Motor neuron (in vitro differentiated cells): ENCODE results near the gene CFAP58. TPM values are rescaled to one million over a fixed set of nuclear protein-coding genes. Genes with fewer than 3 reads are reported as not detected.

ENCODE experiments used
- ATAC-seq, 8 experiments: fragments of 200-7000 bp; cut with Tn5 transposase; replicated peaks in 6 of 8; 2 replicates each; pipeline ENCODE4 v1.8.0; 2021; ENCODE audit warnings: mild to moderate bottlenecking in 8 of 8, moderate library complexity in 8 of 8
- H3K27ac ChIP-seq, 2 donors: fragments of 250-450 bp; sonication (Bioruptor Pico); 2 replicates each; pipeline ENCODE4 v1.9.0; 2021; ENCODE audit warnings: antibody characterized with exemption in 2 of 2, mild to moderate bottlenecking in 2 of 2, moderate library complexity in 1 of 2
- H3K4me1 ChIP-seq, 2 donors: fragments of 250-450 bp; sonication (Bioruptor Pico); replicated peaks in 1 of 2; 2 replicates each; pipeline ENCODE4 v1.6.1; 2021; ENCODE audit warnings: antibody characterized with exemption in 2 of 2, mild to moderate bottlenecking in 2 of 2, moderate library complexity in 1 of 2
- H3K4me3 ChIP-seq, 5 donors: fragments of 250-450 bp; sonication (Bioruptor Pico); 2 replicates each; pipeline ENCODE4 v1.9.0; 2021; ENCODE audit warnings: antibody characterized with exemption in 5 of 5, mild to moderate bottlenecking in 5 of 5, moderate library complexity in 4 of 5
- WGBS, 10 experiments: fragments of 450-650 bp; shearing (Covaris generic); methylation state at CpG; one replicate each; pipeline ENCODE4 v1.0.0; 2022; 5-methylcytosine and 5-hydroxymethylcytosine counted together
- in situ Hi-C, 9 experiments: fragments of 400-800 bp; cut with MboI; loops; one replicate each; pipeline ENCODE4 v1.15.0; 2021; ENCODE audit warnings: low sequenced_read_pairs in 9 of 9, low pct_unique_long_range_greater_than_20kb in 2 of 9; ENCODE audit not compliant: unreplicated experiment in 9 of 9
- total RNA-seq, 8 experiments: library from RNA; unstranded; fragments of 300-600 nt; gene quantifications; 2 replicates each; pipeline versions ENCODE4 v1.2.3 to v1.2.4, GENCODE V29; 2022

CFAP58 gene
- total RNA-seq, 8 experiments from 2014 or later, result 0.58 to 1.8 (median 1.3) TPM

- no peak overlapping the region for H3K4me3 ChIP-seq
- ATAC-seq, result no peak
- WGBS, 10 experiments, result 38 to 100% (median 93%) methylated on average over 1 to 13 of the region's 28 CpGs; no CpG with 5 or more reads in 1 of the 10 experiments
- H3K4me1 ChIP-seq, result peaks cover 59 to 74% of the 10 kb centered on the region in 2 donors
- in situ Hi-C loops, result no loop called here
- H3K27ac ChIP-seq, result no peak overlapping the region
Measured at GRCh38 chr10:104325436-104326435, 27.9 kb upstream of the CFAP58 start.

- Histone ChIP-seq H3K27ac (peak overlapping the region; percentile 90 to 97), H3K4me1 (peaks cover 64 to 74% of the 10 kb centered on the region in 2 donors), H3K4me3 (peak overlapping the region in 4 of 5 donors; percentile 22 to 37 (median 32))
- WGBS, 10 experiments, result 69 to 94% (median 85%) methylated on average over 2 to 5 of the region's 9 CpGs; no CpG with 5 or more reads in 5 of the 10 experiments
- in situ Hi-C loops, result no loop called here
- ATAC-seq, result no peak
Measured at GRCh38 chr10:104326991-104327610, 26.5 kb upstream of the CFAP58 start.

GRCh38 chr10:104327745-104328645 lies 25.6 kb upstream of the CFAP58 start:
- WGBS, 10 experiments, result 0 to 48% (median 6%) methylated on average over 1 to 5 of the region's 20 CpGs; no CpG with 5 or more reads in 2 of the 10 experiments
- Histone ChIP-seq H3K4me1 (peaks cover 70 to 74% of the 10 kb centered on the region in 2 donors), H3K27ac (peak overlapping the region; percentile 90 to 97), H3K4me3 (peak overlapping the region; percentile 21 to 37 (median 30))
- in situ Hi-C loops, result no loop called here
- ATAC-seq, result peak; percentile 2 to 60 (median 49)

GRCh38 chr10:104328646-104328895 lies 25.1 kb upstream of the CFAP58 start:
- H3K4me3 ChIP-seq, result peak overlapping the region; percentile 21 to 37 (median 30)
- peaks cover 75 to 79% of the 10 kb centered on the region in 2 donors for H3K4me1 ChIP-seq
- peak overlapping the region; percentile 90 to 97 for H3K27ac ChIP-seq
- in situ Hi-C loops, result no loop called here
- no peak for ATAC-seq
- 0% methylated on average over 1 to 2 of the region's 3 CpGs; no CpG with 5 or more reads in 8 of the 10 experiments for WGBS, 10 experiments

GRCh38 chr10:104328896-104329710 lies 24.5 kb upstream of the CFAP58 start:
- peak overlapping the region; percentile 21 to 37 (median 30) for H3K4me3 ChIP-seq
- in situ Hi-C loops, result no loop called here
- H3K4me1 ChIP-seq, result peaks cover 81 to 82% of the 10 kb centered on the region in 2 donors
- H3K27ac ChIP-seq, result peak overlapping the region; percentile 90 to 97
- WGBS, 10 experiments, result 0 to 27% (median 15%) methylated on average over 3 to 6 of the region's 15 CpGs; no CpG with 5 or more reads in 4 of the 10 experiments
- ATAC-seq, result peak; percentile 30 to 79 (median 75)

- Histone ChIP-seq H3K4me3 (no peak overlapping the region), H3K4me1 (peaks cover 86 to 87% of the 10 kb centered on the region in 2 donors), H3K27ac (peak overlapping the region; percentile 90 to 97)
- ATAC-seq, result peak in 2 of 8 experiments; percentile 1 to 5
- in situ Hi-C loops, result no loop called here
- 0 to 83% (median 57%) methylated on average over 1 to 3 of the region's 3 CpGs; no CpG with 5 or more reads in 3 of the 10 experiments for WGBS, 10 experiments
Measured at GRCh38 chr10:104329735-104330134, 23.9 kb upstream of the CFAP58 start.

GRCh38 chr10:104330168-104331110 lies 23.2 kb upstream of the CFAP58 start:
- peak in 3 of 8 experiments; percentile 29 to 46 (median 40) for ATAC-seq
- Histone ChIP-seq H3K27ac (peak overlapping the region; percentile 90 to 97), H3K4me1 (peaks cover 86 to 87% of the 10 kb centered on the region in 2 donors), H3K4me3 (no peak overlapping the region)
- WGBS, 10 experiments, result 10 to 49% (median 34%) methylated on average over 2 to 7 of the region's 8 CpGs; no CpG with 5 or more reads in 2 of the 10 experiments
- in situ Hi-C loops, result no loop called here

- WGBS, 10 experiments, result 0 to 97% (median 17%) methylated on average over 1 to 6 of the region's 9 CpGs; no CpG with 5 or more reads in 3 of the 10 experiments
- ATAC-seq, result peak in 4 of 8 experiments; percentile 4 to 8 (median 6)
Measured at GRCh38 chr10:104331208-104331838, 22.3 kb upstream of the CFAP58 start.

GRCh38 chr10:104332243-104333031 lies 21.2 kb upstream of the CFAP58 start:
- H3K4me1 ChIP-seq, result peaks cover 72 to 77% of the 10 kb centered on the region in 2 donors
- WGBS, 10 experiments, result 69 to 100% (median 86%) methylated on average over 1 to 11 of the region's 11 CpGs
- in situ Hi-C loops, result no loop called here
- no peak overlapping the region for H3K4me3 ChIP-seq
- ATAC-seq, result no peak
- H3K27ac ChIP-seq, result no peak overlapping the region

More at GRCh38 chr10:104331208-104331838, 22.3 kb upstream of the CFAP58 start:
- Histone ChIP-seq H3K4me1 (peaks cover 81 to 83% of the 10 kb centered on the region in 2 donors), H3K4me3 (no peak overlapping the region), H3K27ac (peak overlapping the region in 1 of 2 donors; percentile 90)
- in situ Hi-C loops, result no loop called here
